Kidney capillary endothelial cell (primary cell): ENCODE data around the gene TOP3A.
A peak's percentile ranks its signal among the peaks of the same experiment; 100 is the strongest.

Experiments used
- DNase-seq: peaks from one replicate; pipeline ENCODE4 v3.0.0-alpha.2; 2018; ENCODE audit warnings: low spot score

Gene TOP3A

DNA sequence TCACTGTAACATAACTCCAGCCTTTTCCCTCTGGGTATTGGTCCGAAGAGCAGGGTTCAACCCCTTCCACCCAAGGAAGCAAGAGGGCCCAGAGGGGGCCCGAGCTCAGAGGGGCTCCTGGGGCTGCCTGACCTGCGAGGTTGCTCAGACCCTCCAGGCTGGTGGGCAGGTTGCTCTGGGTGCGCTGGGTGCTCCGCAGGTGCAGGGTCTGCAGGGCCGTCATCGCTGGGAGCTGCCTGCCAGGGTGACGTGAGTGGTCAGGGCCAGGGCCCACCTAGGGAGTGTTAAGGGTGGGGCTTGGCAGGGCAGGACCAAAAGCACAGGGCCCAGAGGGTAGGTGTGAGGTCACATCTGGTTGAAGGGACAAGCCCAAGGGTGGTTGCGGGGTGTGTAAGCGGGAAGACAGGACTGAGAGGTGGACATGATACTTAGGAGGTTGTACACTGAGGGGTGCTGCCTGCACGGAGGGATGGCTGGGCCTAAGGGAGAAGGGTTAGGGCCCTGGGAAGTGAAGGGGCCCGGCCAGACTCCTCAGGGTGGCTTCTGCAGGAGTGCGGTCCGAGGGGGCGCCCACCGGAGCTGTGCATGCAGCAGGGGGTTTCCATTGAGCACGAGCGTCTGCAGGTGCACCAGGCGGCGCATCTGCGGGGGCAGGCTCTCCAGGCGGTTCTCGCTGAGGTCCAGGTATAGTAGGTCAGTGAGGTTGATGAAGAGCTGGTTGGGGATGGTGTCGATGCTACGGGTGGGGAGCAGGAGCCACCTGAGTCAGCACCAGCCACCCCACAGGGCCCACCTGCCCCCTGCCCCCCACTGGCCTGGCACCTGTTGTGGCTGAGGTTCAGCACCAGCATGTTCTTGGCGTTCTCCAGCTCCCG, 60.6 kb downstream of the TOP3A start:
- DNase-seq: no peak

- DNase-seq: no peak
These were observed 61.5 kb downstream of the TOP3A start for GRCh38 chr17:18253187-18253884.

GRCh38 chr17:18252160-18252559, 62.6 kb downstream of the TOP3A start:
- no peak for DNase-seq

- DNase-seq: no peak
These were observed 63.6 kb downstream of the TOP3A start for GRCh38 chr17:18251204-18251603.

- no peak for DNase-seq
These were observed 64.1 kb downstream of the TOP3A start for GRCh38 chr17:18250708-18251107.

DNA sequence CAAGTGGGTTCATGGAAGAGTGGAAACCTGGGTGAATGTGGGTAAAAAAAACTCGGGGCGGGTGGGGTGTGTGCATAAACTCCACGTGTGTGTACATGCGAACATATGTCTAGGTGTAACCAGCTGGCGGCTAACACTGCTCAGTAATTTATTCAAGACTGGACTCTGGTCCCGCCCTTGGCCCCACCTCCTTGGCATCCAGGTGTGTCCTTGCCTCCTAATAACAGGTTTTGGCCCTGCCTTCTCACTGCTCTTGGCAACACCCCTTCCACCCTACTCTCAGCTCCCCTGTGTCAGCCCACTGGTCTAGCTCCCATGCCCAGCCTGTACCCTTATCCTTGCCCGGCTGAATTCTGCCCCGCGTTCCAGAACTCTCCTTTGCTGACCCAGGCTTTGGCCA, 64.5 kb downstream of the TOP3A start:
- no peak for DNase-seq

DNA sequence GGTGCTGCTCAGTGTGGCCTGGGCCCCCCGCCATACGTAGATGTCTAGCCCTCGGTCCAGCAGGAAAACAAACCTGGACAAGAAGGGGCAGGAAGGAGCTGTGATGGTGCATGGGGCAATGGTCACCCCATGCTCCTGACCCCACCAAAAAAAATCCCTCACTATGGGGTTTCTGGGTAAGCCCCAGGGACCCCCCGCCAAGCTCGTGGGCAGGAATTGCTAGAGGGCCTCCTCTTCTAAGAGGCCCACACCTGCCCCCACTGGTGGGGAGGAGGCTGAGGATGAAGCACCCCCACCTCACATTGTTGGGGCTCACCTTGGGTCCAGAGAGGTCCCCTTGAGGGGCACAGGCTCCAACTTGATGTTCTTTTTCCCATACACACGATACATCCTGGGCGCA, 66.0 kb downstream of the TOP3A start:
- no peak for DNase-seq

- DNase-seq: peak; percentile 70
These were observed 66.5 kb downstream of the TOP3A start for GRCh38 chr17:18248300-18248731.

GRCh38 chr17:18247613-18248001, 67.2 kb downstream of the TOP3A start:
- DNase-seq: no peak

- no peak for DNase-seq
These were observed 67.7 kb downstream of the TOP3A start for GRCh38 chr17:18246880-18247612.

GRCh38 chr17:18246109-18246725, 68.6 kb downstream of the TOP3A start:
- no peak for DNase-seq

DNA sequence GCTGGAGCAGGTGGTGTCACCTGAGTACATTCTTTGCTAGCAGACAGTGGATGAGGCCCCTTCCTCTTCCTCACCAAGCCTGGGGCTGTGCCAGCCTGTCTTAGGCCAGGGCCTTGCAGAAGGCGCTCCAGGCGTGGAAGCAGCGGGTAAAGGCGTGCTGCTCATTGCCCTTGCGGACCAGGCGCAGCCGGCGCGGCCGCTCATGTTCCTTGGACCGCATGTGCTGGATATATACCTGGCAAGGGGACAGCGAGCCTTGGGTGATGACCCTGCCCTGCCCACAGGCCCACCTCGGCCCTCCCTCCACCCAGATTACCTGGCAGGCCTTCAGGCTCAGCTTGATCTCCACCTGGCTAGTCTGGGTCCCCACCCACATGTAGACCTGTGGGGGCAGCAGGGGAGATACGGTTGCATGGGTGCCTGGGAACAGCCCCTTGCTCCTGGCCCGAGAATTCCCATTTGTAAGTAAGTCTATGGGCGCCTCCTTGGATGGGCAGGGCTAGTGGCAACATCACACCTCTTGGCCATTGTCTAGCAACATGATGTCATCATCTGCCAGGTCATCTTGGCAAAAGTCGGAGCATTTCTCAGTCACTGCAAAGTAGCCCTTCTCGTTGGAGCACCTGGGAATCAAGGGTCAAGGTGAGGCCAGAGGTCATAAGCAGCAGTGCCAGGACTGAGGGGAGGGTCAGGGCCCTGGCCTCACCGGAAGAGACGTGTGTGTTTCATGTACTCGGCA, 69.6 kb downstream of the TOP3A start:
- no peak for DNase-seq

- DNase-seq: no peak
These were observed 73.4 kb downstream of the TOP3A start for GRCh38 chr17:18241229-18241871.

DNA sequence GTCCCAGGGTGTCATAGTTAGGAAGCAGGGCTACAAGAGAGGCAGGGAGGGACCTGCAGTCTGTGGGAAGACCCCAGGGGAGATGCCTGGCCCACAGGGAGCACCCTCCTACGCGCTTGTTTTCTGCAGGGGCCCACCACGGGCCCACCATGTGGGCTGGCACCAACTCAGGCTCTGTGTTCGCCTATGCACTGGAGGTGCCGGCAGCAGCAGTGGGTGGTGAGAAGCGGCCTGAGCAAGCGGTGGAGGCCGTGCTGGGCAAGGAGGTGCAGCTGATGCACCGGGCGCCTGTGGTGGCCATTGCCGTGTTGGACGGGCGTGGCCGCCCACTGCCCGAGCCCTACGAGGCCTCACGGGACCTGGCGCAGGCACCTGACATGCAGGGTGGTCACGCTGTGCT, 74.3 kb downstream of the TOP3A start:
- DNase-seq: no peak

DNA sequence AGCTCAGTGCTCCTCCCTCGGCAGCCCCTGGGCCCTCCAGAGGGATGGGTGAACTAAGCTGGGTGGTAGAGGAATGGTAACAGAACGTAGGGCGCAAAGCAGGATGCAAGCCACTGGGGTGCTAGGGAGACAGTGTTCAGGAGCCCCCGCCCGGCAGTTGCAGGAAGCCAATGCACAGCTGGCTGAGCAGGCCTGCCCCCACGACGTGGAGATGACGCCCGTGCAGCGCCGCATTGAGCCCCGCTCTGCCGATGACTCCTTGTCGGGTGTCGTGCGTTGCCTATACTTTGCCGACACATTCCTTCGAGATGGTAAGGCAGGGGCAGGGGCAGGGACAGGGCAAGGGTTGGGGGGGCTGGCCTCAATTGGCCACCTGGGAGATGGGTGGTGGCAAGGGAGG, 76.5 kb downstream of the TOP3A start:
- no peak for DNase-seq

DNA sequence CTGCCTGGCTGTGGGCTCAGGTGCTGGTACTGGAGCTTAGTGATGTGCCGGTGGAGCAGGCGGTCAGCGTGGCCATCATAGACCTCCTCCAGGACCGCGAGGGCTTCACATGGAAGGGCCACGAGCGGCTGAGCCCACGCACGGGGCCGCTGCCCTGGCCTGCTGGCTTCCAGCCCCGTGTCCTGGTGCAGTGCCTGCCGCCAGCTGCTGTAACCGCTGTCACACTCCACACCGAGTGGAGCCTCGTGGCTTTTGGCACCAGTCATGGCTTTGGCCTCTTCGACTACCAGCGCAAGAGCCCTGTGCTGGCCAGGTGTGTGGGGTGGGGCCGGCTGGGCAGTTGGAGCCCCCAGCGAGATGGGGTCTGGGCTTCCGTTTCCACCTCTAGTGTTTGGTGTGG, 77.3 kb downstream of the TOP3A start:
- DNase-seq: no peak

DNA sequence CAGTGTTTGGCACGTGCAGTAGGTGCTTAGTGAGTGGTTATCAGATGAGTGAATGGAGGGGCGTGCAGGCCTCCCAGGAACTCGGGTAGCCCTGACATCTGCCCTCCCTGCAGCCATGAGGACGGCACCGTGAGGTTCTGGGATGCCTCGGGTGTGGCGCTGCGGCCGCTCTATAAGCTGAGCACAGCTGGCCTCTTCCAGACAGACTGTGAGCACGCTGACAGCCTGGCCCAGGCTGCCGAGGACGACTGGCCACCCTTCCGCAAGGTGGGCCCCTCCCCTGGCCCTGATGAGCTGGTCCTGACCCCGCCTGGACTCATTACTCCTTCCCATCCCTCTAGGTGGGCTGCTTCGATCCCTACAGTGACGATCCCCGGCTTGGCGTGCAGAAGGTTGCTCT, 78.3 kb downstream of the TOP3A start:
- no peak for DNase-seq

DNA sequence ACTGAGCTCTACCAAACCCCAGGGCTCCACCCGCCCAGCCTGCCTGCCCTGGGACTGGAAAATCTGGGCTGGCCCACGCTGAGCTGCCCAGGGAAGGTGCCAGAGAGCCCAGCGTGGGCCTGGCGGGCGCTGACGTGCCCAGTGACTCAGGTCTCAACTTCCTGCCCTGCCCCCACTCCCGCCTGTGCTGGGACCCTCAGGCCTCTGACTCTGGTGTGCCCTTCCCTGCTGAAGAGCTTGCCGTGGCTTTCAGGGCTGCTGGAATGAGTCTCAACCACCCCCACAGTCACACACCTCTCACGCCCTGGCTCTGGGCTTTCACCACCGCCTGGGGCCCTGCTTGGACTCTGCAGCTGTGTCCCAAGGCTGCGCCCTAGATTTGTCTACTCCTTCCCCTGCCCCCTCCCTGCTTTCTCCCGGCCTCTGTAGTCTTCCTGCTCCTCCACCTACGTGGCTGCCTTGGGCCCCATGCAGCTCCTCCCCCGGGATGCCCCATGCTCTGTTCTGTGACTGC, 79.0 kb downstream of the TOP3A start:
- DNase-seq: peak; percentile 51

- DNase-seq: no peak
These were observed 79.9 kb downstream of the TOP3A start for GRCh38 chr17:18234853-18235380.

DNA sequence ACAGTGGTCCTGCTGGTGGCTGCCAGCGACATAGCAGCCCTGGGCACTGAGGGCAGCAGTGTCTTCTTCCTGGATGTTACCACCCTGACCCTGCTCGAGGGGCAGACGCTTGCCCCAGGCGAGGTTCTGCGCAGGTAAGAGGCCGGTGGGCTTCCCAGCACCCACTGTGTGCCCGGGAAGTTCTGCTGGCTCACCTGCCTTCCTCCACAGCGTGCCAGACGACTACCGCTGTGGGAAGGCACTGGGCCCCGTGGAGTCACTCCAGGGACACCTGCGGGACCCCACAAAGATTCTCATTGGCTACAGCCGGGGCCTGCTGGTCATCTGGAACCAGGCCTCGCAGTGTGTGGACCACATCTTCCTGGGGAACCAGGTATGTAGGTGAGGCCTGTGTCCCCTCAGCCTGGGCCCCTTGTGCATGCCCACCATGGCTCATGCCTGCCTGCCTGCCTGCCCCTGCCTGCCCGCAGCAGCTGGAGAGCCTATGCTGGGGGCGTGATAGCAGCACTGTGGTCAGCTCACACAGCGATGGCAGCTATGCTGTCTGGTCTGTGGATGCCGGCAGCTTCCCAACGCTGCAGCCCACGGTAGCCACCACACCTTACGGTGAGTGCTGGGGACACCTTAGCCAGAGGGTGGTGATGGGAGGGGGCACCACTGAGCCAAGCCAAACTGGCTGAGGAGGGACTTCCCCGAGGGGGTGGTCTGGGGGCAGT, 80.8 kb downstream of the TOP3A start:
- DNase-seq: no peak
